HG02852 (cell line): Measurements from ENCODE around the gene PODN.

Source experiments
- ATAC-seq: cut with Tn5 transposase; IDR thresholded peaks from one replicate; pipeline ENCODE4 v1.9.1; 2021; ENCODE audit warnings: mild to moderate bottlenecking, moderate library complexity; ENCODE audit not compliant: unreplicated experiment

Gene PODN

DNA sequence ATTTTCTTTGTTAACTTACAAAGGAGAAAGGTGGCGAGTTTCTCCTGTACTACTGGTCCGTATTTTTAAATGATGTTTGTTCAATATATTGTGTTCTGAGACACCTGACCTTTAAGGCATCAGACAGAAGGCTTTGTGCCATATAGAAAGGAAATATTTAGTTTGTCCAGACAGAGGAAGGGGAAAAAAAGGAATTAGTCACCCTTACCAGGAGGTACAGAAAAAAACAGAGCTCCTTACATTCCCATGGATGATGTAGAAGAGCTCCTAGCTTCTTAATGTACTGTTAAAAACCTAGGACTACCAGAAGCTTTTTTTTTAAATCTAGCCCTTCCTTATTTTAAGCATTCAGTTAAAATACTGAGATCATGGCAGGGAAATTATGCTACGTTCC, 12.4 kb upstream of the PODN start:
- ATAC-seq = no peak

DNA sequence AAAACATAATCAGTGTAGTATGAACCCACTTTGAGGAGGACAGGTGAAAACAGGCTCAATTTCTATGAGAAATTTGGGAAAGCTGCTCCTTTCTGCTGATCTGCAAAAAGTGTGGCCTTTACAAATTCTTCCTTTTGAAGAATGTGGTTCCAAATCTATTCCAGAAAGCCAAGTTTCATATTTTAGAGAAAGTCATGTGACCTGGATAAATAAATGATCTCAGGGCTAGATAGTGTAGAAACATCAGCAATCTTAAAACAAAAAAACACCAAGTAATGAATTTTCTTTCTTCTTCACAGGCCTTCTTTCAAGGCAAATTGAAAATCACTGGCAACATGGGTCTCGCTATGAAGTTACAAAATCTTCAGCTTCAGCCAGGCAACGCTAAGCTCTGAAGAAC, 11.7 kb upstream of the PODN start:
- no peak for ATAC-seq

DNA sequence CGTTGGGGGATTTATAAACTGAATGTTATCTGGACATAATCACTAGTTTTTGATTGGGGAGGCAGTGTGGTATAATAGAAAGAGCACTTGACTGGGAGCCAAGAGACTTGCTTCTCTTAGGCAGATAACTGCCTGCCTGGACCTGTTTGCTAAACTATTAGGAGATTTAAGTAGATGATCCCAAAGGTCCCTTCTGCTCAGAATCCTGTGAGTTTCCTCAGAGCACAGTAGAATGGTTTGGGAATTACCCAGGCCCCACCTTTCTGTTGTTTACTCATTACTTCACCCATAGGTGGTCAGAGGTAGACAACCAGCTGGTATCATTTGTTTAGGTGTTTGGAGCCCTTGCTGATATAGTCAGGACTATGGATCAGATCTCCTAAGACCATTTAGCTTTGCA, 10.3 kb upstream of the PODN start:
- ATAC-seq = no peak

DNA sequence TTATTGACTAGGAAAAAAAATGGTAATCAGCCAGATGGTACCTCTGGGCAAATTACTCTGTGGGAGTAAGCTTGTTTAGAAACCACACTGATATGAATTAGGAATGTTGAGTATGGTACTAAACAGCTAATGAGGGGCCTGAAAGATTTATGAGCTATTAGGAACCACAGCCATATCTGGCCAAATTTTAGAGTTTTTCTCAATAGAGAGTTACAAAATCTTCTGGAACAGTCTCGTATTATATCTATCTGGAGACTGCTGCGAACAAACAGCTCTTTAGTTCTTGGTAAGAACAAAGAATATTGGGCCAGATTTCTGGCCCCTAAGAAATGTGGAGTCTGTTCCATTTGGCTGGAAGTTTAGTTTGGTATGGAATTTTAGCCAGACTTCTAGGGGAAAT, 4.9 kb upstream of the PODN start:
- ATAC-seq = no peak

DNA sequence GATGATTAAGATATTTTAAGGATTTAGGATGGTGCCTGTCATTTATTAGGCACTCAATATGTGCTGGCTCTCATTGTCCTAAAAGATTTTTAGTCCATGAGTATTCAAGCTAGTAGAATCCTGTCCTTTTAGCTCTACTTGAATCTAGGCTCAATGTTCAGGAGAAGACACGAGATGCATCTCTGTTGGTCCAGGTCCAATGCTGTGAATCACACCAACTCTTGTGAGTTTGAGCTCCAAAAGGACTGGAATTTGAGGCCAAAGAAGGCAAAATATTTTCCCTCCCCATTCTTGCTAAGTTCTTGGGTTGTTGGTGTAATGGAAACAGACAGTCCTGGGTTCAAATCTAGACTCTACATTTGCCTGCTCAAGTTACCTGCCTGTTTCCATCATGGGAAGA, 1.4 kb upstream of the PODN start:
- no peak for ATAC-seq

DNA sequence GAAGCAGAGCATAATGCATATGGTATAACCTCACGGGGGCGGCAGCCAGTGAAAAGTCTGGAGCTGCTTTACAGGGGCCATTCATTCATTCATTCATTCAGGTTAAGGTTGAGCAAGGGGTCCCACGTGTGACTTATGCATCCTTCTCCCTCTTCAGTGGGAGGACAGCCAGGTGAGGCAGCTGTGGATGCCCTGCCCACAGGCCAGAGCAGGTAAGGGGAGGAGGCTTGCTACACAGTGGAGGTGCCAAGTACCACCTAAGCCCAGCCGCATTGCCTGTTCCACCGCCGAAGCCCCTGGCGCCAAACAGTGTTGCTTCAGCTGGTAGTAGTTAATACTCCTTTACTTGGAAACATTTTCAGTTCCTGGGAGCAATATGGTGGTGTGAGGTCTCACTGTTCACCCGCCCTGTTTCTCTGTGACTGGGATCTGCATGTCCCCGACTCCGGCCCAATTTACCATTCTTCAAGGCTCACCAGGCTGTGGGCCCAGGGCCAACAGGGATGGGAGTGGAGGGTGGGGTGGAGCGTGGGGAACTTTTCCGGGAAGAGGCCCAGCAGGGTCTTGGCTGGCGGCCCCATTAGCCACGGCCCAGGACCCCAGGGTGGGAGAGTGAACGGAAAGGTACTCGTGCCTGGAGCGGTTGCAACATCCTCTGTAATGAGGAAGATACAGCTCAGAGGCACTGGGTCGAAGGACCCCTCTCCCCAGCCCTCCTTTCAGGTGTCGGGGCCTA, 722 bp upstream of the PODN start:
- no peak for ATAC-seq

DNA sequence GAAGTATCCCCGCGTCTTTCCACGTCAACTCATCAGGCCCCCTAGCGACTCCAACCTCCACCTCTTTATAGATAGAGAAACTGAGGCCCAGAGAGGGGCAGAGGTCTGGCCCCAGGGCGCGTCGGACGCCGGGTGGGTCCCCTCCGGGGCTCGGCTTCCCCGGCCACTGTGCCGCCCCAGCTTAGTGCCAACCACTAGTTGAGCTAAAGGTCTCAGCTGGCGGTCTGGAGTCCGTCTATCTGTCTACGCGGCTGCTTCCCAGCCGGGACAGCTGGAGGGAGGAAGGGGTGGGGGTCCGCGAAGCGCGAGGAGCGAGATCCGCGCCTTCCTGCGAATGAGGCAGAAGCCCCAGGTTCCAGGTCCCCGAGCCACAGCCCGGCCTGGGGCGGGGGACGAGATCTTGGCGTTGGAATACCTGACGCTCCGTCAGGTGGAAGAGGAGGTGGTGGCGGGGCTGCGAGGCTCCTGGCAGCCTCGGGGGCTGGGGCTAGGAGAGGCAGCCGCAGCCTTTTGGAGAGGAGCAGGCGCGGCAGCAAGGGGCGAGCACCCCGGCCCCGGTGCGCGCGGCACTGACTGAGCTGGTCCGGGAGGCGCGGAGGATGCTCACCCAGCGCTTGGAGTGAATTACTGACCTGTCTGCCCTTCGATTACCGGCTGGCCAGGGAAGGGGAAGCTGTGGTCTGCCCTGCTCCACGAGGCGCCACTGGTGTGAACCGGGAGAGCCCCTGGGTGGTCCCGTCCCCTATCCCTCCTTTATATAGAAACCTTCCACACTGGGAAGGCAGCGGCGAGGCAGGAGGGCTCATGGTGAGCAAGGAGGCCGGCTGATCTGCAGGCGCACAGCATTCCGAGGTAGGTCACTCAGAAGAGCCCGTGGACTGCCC, 937 bp downstream of the PODN start:
- no peak for ATAC-seq

DNA sequence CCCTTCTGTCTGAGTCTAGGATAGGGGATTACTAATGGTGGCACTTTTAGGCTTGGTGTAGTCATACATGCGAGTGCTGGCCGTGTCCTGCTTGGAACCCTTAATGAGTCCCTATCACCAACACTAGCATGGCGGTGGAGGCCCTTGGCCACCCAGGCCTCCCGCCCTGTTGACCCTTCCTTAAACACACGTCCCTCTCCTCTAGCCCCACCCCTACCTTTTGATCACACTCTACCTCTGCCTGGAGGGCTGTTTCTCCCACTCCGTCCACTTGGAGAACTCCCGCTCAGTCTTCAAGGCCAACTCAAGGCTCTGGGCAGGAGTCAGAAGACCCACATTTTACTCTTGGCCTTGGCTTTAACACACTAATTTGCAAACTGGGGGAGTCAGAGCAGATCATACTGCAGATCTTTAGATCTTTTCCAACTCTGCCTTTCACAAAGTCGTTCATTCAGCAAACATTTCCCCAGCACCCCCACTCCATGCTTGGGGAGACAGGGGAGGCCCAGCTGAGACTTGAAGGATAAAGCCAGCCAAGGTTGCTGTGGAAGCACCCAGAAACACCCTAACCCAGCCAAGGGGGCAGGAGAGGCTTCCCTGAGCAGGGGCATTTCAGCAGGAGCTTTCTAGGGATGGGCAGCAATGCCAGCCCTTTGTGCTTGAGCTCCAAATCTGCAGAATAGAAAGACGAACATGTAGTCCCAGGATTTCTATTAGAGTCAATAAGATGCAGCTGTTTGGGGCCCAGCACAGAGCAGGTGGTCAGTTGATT, 1.9 kb downstream of the PODN start:
- no peak for ATAC-seq

DNA sequence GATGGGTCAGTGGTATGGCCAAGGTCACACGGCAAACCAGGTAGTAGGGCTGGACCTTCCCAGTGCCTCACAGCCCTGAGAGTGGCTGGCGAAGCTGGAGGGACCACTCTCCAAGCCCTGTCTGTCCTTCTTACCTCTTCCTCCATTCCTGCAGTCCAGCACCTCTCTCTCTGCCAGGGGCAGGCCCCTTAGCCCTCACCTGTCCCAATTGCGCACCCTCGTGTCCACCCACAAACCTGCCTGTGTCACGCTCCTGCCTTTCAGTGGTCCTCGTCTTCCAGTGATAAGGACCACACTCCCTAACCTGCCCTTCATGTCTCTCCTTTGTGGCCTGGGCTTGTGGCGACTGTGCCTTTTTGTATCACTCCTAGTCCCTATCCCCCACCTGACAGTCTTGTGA, 3.4 kb downstream of the PODN start:
- no peak for ATAC-seq

DNA sequence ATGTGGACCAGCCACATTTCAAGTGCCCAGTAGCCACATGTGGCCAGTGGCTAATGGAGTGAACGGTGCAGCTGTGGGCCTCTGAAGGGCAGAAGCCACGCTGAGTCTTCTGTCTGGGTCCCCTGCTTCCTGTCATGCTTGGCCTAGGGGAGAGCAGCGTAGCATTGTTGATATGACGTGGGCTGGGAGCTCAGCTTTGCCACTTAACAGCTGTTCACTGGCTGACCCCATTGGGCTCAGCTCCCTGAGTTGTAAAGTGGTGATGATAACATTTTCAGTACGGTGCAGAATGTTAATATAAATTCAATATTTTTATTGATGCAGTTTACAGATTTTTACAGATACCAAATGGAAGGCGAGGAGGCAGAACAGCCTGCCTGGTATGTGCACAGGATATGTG, 4.5 kb downstream of the PODN start:
- ATAC-seq = no peak

DNA sequence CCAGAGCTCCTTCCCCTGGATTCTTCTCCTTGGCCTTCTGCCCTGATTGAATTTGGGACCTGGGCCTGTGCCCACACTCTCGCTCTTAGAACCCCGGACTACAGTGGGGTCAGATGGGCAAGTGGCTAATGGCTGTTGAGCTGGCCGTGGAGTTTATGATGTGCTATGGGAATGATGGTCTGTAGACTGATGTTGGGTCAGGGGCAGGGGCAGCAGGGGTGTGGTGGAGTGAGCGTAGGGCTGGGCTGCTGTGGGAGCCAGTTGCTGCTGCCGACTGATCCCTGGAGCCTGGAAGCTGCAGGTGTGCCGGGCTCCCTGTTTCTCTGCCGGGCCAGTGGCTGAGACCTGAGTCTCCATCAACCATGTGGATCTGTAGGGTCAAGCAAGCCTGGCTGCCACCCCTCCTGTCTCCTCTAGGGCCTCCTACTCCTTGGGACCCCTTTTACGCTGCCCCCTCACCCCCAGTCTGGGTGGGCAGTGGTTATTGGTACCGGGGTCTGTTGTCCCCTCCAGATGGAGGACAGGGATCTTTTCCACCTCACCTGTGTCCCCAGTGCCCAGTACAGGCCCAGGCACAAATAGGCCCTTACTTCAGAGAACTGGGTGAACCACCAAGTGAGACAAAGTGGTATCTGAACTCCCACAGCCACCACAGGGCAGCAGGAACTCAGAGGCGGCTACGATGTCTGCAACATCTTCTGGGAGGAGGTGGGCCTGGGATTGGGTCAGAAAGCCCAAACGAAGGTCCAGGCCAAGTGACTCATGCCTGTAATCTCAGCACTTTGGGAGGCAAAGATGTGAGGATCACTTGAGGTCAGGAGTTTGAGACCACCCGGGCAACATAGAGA, 5.1 kb downstream of the PODN start:
- ATAC-seq = no peak

DNA sequence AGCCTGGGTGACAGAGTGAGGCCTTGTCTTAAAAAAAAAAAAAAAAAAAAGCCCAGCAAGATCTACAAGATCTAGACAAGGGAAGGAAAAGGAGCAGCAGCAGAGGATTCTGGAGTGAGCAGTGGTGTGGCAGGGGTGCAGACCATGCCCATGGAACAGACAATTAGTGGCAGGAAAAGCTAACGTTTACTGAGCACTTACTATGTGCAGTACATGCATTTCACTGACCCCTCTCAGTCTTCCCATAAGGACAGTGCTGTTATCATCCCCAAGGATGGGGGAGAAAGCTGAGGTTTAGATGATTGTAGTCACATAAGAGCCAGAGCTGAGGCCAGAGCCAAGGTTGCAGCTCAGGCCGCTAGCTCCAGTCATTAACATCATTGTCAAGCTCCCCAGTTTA, 5.9 kb downstream of the PODN start:
- no peak for ATAC-seq

DNA sequence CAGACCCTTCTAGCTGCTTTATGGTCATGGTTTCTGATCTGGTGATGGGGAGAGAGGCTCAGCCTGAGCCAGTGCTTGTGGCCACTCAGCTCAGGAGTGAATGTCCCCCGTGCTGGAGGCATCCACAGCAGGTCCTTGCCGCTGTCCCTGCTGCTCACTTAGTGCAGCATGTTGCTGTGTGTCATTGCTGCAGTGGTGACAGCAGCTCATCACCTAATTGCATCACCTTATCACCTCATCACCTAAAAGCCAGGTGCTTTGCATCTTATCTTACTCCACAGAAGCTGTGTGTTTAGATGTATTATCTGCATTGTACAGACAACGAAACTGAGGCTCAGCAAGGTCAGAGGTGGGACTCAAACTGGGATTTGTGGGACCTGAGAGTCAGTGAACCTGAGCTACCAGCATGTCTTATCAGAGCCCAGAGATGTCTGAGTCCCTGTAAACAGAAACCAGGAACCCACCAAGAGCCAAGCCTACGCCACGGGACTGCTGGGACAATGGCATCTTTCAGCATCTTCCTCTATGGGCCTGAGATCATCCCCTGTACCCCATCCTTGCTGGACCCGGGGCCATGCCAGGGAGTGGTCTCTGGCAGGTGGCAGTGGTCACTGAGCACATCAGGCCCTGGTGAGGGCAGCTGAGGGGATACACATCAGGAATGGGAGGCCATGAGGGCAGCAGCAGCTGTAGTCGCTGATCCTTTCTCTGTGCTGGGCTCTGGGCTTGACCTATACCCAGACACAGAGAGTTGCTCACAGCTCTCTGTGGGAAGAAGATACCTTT, 6.5 kb downstream of the PODN start:
- ATAC-seq = no peak

DNA sequence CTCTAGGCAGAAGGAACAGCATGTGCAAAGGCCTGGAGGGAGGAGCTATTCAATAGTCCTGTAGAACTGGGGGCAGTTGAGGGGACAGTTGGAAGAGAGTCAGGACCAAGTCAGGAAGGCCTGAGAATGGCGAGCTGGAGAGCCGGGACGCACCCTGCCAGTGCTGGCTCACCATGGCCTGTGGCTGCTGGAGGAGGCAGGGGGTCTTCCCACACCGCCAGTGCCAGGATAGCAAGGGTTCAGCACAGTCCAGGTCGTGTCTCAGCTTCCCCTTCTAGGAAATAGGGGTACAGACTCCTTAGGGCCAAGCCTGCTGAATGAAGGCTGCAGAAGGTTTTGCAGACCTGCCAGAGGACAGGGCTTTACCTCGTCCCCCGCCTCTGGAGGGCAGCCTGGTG, 7.3 kb downstream of the PODN start:
- ATAC-seq = no peak

DNA sequence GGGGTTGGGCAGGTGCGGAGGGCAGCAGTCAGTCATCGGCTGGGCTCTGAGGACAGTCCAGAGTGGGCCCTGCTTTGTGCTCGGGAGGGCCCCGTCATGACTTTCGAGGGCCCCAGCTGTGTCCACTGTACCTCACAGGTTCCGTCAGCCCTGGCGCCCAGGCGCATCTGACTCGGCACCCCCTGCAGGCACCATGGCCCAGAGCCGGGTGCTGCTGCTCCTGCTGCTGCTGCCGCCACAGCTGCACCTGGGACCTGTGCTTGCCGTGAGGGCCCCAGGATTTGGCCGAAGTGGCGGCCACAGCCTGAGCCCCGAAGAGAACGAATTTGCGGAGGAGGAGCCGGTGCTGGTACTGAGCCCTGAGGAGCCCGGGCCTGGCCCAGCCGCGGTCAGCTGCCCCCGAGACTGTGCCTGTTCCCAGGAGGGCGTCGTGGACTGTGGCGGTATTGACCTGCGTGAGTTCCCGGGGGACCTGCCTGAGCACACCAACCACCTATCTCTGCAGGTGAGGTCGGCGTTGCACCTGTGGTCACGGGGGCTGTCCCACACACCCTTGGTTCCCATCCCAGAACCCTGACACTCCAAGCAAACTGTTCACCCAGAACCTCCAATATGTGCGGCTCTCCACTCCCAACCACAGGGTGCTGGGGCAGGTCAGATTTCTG, 7.8 kb downstream of the PODN start:
- ATAC-seq = no peak

DNA sequence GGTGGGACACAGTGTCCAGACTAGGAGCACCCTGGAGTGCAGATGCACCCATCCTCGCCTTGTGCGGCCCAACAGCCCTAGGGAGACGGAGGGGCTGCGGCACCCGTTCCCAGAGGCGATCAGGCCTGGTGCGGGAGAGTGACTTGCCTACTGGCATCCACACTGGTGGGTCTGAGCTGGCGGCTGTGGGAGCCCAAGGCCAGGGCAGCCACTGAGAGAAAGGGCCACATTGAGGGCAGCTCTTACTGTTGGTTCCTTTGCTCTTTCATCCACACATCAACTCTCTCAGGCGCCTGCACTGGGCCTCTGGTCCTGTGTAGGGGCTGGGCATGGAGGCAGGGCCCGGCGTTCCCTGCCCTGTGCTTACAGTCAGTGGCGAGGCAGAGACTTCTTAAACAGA, 8.6 kb downstream of the PODN start:
- ATAC-seq = no peak

DNA sequence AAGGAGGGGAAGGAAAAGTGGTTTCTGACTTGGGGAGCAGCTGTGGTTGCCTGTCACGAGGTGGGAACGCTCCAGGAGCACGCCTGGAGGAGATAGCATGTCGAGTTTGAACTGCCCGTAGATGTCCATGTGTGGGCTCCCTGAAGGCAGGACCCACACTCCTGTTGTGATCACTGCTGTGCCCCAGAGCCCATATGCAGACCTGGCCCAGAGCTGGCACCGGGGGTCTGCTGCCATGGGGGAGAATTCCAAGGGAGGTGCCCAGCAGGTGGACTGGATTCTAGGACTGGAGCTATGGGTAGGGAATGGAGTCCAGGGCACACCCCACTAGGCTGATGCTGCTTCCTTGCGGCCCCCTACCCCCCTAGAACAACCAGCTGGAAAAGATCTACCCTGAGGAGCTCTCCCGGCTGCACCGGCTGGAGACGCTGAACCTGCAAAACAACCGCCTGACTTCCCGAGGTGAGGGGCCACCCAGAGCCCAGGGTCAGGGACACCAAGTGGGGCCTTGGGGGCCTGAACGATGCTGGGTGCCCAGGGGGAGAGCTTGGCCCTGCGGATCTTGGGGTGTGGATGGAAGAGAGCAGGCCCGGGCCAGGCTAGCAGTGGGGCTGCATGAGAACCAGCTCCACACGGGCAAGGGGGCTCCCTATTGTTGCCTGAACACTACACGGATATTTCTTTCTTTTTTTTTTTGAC, 9.3 kb downstream of the PODN start:
- no peak for ATAC-seq

DNA sequence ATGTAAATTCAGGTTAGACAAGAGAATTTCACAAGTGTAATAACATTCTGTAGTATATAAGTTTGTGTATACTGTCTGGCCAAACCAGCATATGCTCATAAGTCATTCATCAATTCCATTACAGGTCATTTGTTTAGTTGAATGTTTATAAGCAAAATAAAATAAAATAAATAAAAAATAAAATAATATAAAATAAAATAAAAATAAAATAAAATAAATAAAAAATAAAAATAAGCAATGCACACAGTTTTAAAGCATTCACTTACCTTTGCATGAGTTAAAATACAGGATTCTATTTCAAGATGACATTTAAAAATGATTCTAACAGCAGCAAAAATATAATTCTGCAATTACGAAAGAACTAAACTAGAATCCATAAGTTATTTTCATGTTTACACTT, 9.9 kb downstream of the PODN start:
- no peak for ATAC-seq

DNA sequence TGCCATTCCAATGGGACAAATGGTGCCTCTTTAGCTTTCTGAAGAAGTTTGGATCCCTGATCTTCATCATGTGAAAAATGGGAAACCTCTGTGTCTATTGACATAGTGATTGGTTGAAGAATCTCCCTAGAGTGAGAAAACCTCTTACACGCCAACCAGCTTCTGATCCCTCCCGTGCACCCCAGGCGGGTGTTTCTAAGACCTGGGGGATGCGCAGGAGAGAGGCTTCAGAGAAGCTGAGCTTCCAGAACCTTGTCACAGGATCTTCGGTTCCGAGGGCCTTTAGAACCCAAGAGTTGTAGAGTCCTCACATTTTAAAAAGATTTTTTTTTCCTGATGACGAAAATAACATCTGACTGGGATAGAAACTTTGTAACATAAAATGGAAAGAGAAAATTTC, 11.3 kb downstream of the PODN start:
- no peak for ATAC-seq
